Stimulated activated CD8-positive, alpha-beta memory T cell treated with anti-CD3 and anti-CD28 coated beads, Interleukin-12 subunit alpha, Interleukin-12 subunit beta, amount 100 ng/mL, for 4 hours (primary cell): ENCODE data around the gene IGSF3.
"Not testable (repeated sequence)": the region's sequence is repeated elsewhere in the genome, so short reads cannot be mapped to it uniquely, and the experiment has no call there.

Experiments used
- DNase-seq: peaks from one replicate; pipeline ENCODE4 v3.0.0-alpha.2; 2020; ENCODE audit warnings: low read depth

The IGSF3 gene

DNA sequence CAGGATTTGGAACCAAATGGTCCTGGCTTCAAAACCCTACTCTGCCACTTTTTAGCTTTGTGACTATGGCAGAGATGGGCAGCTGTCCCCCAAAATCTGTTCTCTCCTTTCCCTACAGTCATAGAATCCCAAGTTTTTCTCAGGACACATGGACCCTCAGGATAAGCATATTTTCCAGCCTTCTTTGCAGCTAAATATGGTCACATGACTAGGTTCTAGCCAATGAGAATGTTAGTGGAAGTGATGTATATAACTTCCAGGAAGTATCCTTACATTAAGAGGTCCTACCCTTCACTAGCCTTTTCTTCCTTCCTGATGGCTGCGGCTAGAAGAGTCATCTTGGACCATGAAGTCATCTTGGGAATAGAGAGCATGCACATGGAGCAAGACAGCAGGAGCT is 5.9 kb downstream of the IGSF3 start:
- DNase-seq, result no peak

DNA sequence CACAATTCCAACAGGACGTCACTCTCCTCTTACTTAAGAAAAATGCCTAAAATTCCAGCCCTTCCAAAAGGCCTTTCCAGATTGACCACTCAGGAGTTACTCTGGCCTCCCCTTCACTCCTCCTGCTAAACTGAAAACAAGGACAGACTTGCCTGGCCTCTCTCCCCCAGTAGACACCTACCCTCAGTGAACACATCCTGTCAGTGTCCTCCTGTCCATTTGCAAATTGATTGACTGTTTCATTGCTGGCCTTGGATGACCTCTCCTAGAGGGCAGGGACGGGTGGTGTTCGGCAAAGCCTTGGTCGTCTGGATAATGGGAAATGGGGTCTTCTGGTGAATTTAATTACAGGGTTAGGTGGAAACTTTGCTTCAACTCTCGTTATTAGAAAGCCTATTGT is 8.9 kb downstream of the IGSF3 start:
- DNase-seq, result not testable (repeated sequence)

- DNase-seq, result not testable (repeated sequence)
Observed at GRCh38 chr1:116657836-116658235, 9.7 kb downstream of the IGSF3 start.

DNA sequence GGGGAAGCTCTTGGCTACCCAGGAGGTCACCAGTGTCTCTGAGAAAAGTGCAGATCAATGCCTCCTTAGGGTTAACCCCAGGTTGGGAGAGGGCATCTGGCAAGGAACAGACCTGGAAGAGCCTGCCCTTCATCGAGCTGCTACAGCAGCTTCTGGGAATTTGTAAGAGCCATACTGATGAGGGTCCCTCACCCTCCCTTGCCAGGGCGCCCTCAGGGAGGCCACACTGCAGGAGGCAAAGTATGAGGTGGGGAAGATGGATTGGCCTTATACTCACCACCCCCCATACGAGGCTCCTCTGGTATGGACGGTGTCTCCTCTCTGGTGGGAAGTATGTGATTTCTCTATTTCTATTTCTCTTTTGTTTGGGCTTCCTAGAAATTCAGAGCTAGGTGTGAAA is 13.2 kb downstream of the IGSF3 start:
- no peak for DNase-seq

GRCh38 chr1:116652598-116652997 is 14.9 kb downstream of the IGSF3 start:
- DNase-seq, result not testable (repeated sequence)

GRCh38 chr1:116650781-116651180 is 16.8 kb downstream of the IGSF3 start:
- DNase-seq, result not testable (repeated sequence)

GRCh38 chr1:116649041-116649440 is 18.5 kb downstream of the IGSF3 start:
- DNase-seq, result not testable (repeated sequence)

GRCh38 chr1:116648325-116648724 is 19.2 kb downstream of the IGSF3 start:
- not testable (repeated sequence) for DNase-seq

GRCh38 chr1:116647186-116647585 is 20.3 kb downstream of the IGSF3 start:
- not testable (repeated sequence) for DNase-seq

DNA sequence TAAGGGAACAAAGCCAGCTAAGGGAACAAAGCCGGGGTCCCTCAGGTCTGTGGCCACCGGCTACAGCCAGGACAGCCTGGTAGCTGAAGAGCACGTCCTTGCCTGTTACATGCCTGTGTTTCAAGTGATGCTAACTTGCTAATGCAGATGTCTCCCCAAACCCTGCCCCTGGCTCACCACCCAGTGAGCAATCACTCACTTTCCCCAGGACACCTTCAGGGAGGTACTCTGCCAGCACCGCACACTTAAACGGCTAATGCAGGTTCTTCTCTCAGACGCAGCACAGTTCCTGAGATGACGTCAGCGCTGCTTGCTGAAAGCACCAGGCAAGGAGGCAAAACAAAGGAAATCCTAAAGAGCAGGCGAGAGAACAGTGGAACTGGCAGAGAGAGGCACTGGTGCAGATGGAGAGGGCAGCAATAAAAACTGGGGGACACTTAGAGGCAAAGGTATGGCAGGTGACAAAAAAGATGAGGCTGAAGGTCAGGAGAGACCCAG is 20.8 kb downstream of the IGSF3 start:
- not testable (repeated sequence) for DNase-seq

- not testable (repeated sequence) for DNase-seq
Observed at GRCh38 chr1:116645802-116646672, 21.5 kb downstream of the IGSF3 start.

GRCh38 chr1:116644993-116645392 is 22.5 kb downstream of the IGSF3 start:
- DNase-seq, result not testable (repeated sequence)

GRCh38 chr1:116644096-116644495 is 23.4 kb downstream of the IGSF3 start:
- DNase-seq, result not testable (repeated sequence)

- not testable (repeated sequence) for DNase-seq
Observed at GRCh38 chr1:116643281-116643751, 24.2 kb downstream of the IGSF3 start.

DNA sequence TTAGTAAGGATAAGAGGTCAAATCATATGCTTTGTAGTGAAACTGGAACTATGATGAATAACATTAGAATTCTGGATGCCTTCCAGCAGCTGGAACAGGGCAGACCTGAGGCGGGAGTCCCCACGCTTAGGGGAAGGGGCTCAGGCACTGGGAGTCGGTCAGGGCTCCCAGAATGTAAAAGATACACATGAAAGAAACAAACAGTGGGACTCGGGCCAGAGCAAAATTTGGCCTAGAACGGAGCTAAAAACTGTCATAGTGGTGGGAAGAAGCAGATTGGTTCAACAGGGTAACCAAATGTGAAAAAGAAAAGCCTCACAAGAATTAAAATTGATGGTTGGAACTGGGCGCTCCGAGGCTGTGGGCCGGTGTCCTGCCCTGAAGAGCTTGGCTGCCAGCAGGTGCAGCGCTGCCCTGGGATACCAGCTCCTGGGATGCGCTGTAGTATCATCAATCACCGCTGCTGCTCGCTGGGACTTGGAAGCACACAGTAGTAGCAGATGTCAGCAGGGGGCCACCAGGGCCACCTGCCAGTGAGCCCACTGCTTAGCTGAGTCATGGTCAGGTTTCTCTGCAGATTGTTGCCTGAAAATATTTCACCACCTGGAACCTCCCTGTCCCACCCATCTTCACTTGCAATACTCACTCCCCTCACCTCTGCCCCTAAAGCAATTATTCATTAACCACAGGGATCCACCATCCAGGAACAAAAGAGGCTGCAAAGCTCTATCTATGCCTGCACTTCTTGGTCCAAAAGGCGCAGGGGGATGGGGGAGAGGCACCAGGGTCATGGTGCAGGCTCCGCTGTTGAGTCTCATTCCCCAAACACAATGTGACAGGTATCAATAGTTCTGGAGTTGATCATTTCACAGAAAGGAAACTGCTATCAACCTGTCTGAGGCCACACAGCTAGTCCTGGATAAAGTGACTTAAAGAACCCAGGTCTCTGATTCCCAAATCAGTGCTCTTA is 24.9 kb downstream of the IGSF3 start:
- DNase-seq, result not testable (repeated sequence)

DNA sequence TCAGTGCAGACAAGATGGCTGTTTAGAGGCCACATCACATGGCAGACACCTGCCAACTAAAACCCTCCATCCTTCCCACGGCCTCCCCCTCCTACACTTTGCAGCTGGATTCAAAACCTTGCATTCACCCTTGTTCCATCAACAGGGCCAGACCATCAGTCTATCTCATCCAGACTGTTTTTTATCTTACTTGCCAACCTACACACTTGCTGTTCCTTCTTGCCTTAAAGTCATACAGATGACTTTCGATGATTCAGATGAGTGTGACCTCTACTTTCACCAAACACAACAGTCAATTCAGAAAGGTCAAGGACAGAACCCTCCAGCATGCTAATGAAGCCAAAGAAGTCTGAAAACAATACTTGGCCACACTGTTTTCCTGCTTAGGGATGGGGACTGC is 29.9 kb downstream of the IGSF3 start:
- DNase-seq, result not testable (repeated sequence)

DNA sequence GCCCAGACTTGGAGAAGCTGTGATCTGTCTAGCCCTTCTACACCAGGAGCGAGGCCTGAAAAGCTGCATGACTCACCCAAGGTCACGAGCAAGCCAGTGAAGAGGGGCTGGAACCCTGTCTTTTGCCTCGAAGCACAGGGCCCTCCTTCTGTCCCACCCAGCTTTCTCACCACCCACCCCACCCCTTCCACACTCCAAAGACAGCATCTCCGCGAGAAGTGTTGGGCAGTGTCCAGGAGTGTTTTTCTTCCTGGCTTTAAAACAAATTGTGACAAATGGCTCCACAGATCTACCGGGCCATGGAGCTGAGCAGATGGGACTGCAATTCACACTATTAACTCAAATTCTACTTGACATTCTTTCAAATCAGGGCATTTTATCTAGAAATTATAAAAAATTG is 30.9 kb downstream of the IGSF3 start:
- not testable (repeated sequence) for DNase-seq

- not testable (repeated sequence) for DNase-seq
Observed at GRCh38 chr1:116634386-116634785, 33.1 kb downstream of the IGSF3 start.

- DNase-seq, result not testable (repeated sequence)
Observed at GRCh38 chr1:116631996-116632925, 35.3 kb downstream of the IGSF3 start.

DNA sequence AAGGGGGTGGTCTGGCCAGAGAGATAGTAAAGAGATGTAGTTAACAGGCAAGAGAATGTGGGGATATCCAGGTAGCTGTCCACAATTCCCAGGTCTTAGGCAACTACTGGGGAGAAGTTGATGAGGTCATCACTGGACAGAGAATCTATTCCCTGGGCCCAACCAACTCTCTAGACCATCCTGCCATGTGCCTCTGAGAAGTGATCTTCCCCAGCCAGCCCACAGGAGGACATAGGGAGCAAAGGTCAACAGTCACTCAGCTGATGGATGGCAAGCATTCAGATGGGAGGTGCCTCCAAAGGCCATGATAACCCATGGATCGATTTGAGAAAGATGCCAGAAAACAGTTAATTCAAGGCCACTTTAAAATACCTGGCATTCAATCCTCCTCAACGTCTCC is 36.0 kb downstream of the IGSF3 start:
- DNase-seq, result not testable (repeated sequence)

GRCh38 chr1:116630057-116630456 is 37.5 kb downstream of the IGSF3 start:
- not testable (repeated sequence) for DNase-seq
